22Rv1 (cell line): ENCODE measurements around the gene NRCAM.

Source experiments
- ZFX ChIP-seq: fragments of 450-650 bp; IDR thresholded peaks from 2 replicates; pipeline ENCODE4 v1.6.1; 2017; ENCODE audit warnings: antibody characterized with exemption, borderline replicate concordance
- TF ChIP-seq, protein P1 (sequence below): fragments of 450-650 bp; IDR thresholded peaks from 2 replicates; pipeline ENCODE4 v1.5.1; 2017; ENCODE audit warnings: mild to moderate bottlenecking

- TF ChIP-seq, protein P1, sequence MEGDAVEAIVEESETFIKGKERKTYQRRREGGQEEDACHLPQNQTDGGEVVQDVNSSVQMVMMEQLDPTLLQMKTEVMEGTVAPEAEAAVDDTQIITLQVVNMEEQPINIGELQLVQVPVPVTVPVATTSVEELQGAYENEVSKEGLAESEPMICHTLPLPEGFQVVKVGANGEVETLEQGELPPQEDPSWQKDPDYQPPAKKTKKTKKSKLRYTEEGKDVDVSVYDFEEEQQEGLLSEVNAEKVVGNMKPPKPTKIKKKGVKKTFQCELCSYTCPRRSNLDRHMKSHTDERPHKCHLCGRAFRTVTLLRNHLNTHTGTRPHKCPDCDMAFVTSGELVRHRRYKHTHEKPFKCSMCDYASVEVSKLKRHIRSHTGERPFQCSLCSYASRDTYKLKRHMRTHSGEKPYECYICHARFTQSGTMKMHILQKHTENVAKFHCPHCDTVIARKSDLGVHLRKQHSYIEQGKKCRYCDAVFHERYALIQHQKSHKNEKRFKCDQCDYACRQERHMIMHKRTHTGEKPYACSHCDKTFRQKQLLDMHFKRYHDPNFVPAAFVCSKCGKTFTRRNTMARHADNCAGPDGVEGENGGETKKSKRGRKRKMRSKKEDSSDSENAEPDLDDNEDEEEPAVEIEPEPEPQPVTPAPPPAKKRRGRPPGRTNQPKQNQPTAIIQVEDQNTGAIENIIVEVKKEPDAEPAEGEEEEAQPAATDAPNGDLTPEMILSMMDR: no peak
- no peak for TF ChIP-seq ZFX
Measured at GRCh38 chr7:108358553-108358952, 97.7 kb downstream of the NRCAM start.
